ENCODE measurements around the gene ATP6V1D. TPM values are rescaled to one million over a fixed set of nuclear protein-coding genes. Genes with fewer than 3 reads are reported as not detected.

The ATP6V1D gene
- total RNA-seq, 1 donor from 2014 or later = 142 TPM

DNA sequence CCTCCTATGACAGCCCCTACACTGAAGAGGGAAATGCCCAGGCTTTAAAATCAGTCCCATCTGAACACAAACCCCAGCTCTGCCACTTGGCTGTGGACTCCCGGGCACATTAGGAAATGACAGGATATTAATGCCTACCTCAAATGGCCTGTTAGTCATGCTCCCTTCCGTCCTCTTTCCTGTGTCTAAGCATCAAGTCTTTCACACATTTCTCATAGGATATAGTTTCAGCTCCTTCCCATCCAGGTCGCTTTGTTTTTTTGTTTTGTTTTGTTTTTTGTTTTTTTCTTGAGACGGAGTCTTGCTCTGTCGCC lies 36.2 kb upstream of the ATP6V1D start:
- TF ChIP-seq, protein P1, sequence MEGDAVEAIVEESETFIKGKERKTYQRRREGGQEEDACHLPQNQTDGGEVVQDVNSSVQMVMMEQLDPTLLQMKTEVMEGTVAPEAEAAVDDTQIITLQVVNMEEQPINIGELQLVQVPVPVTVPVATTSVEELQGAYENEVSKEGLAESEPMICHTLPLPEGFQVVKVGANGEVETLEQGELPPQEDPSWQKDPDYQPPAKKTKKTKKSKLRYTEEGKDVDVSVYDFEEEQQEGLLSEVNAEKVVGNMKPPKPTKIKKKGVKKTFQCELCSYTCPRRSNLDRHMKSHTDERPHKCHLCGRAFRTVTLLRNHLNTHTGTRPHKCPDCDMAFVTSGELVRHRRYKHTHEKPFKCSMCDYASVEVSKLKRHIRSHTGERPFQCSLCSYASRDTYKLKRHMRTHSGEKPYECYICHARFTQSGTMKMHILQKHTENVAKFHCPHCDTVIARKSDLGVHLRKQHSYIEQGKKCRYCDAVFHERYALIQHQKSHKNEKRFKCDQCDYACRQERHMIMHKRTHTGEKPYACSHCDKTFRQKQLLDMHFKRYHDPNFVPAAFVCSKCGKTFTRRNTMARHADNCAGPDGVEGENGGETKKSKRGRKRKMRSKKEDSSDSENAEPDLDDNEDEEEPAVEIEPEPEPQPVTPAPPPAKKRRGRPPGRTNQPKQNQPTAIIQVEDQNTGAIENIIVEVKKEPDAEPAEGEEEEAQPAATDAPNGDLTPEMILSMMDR (conservative IDR thresholded peaks at IDR 0.05; ENCODE audit: low read depth, low read length) = no peak
- no peak overlapping the region for H3K4me3 ChIP-seq (ENCODE audit: low read depth, low read length)
- DNase-seq (ENCODE audit: low read depth) = no peak

DNA sequence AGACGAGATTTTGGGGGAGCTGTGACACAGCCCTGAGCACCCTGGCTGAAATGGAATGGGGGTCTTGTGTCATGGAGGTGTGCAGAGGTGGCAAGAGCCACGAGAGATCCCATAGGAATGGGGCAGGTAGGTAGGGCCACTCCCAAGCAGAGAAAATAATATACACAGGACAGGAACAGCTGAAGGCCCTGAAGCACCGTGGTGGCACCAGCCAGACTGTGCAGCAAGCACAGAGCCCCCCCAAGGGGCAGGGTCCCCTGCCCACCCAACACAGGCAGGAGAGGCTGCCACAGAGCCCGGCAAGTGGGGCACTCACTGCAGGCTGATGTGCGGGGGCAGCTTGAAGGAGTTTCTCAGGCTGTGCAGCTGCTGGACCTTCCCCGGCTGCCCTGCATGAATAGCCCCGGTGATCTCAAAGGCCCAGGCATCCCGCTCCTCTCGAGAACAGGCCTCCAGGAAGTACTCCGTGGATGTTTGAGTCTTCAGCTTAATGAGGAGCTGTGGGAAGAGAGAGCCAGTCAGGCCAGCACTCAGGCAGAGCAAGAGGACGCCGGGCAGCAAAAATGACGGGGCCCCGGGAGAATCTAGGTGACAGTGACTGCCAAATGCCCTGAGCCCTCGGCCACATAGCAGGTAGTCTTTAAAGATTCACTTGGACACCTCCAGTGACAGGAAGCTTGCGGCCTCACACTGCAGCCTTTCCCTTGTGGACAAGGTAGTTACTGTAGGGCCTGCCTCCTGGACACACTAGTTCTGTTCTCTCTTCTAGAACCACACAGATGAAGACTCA lies 35.7 kb upstream of the ATP6V1D start:
- no peak overlapping the region for H3K4me3 ChIP-seq (ENCODE audit: low read depth, low read length)
- no peak for DNase-seq (ENCODE audit: low read depth)
- TF ChIP-seq, protein P1 (conservative IDR thresholded peaks at IDR 0.05; ENCODE audit: low read depth, low read length) = no peak

DNA sequence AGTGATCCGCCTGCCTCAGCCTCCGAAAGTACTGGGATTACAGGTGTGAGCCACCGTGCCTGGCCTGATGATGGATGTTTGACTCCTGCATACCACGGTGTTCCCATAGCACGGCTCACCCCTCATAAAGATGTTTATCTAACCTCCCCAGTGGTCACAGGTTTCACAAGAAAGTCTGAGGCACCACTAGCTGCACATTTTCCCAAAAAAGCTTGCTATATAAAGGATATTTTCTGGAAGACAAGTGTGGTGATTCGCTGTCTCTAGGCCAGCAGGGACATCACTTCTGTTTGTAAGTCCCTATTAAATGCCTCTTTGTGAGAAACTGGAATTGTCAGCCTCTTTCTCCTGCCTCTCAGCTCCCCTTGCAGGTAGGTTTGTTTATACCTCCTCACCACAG lies 34.1 kb upstream of the ATP6V1D start:
- no peak for DNase-seq (ENCODE audit: low read depth)
- TF ChIP-seq, protein P1 (conservative IDR thresholded peaks at IDR 0.05; ENCODE audit: low read depth, low read length) = no peak

DNA sequence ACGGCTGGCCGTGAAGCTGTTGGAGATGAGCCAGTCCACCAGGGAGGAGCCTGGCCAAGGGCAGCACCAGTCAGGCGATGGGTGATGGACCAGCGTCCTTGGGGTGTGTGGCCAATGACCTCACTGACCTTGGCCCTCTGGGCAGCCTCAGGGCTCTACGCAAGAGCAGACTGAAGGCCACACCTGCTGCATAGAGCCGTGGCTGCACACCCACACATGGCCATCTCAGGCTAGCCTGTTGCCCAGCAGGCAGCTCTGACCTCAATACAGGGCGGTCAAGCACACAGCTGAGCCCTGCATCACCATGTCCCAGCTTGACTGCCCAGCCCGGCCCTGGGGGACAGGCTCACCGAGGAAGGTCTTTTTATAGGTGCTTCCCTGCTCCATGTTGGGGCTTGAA lies 33.2 kb upstream of the ATP6V1D start:
- no peak for DNase-seq (ENCODE audit: low read depth)
- TF ChIP-seq, protein P1 (conservative IDR thresholded peaks at IDR 0.05; ENCODE audit: low read depth, low read length) = no peak
- no peak overlapping the region for H3K4me3 ChIP-seq (ENCODE audit: low read depth, low read length)

More for the DNA sequence above, 34.1 kb upstream of the ATP6V1D start:
- H3K4me3 ChIP-seq (ENCODE audit: low read depth, low read length) = no peak overlapping the region

DNA sequence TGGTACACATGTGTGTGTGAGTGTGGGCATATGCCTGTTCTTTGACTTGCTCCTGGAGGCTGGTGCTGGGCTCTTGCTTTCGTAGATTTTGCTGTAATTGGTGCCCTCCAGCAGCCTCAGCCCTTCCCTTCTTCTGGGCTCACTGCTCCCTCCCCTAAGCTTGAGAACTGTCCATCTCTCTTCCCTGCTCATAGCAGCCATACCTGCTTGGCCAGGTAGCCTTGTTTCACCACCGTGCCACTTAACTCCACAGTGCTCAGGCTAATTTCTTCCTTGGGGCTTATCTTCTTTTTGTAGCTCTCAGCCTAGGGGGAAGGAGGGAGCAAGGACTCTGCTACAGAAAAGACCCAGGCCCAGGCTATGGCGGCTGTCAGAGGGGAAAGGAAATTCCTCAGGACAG lies 32.5 kb upstream of the ATP6V1D start:
- no peak for DNase-seq (ENCODE audit: low read depth)
- H3K4me3 ChIP-seq (ENCODE audit: low read depth, low read length) = no peak overlapping the region
- TF ChIP-seq, protein P1 (conservative IDR thresholded peaks at IDR 0.05; ENCODE audit: low read depth, low read length) = no peak

DNA sequence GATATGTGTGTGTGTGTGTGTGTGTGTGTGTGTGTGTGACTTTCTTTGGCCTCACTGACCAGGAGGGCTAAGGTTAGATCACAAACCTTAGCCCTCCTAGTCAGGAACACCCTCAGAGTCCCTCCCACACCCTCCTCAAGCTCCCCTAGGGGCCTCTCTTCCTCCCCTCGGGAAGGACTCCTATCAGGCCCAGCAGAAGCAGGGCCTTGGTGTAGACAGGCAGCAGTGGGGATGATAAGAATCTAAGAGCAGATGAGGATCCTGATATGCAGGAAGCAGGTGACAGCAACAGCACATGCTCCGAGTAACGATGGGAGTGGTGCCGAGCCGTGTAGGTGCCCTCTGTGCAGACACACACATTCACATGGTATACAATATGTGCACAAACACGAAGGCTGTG lies 31.7 kb upstream of the ATP6V1D start:
- TF ChIP-seq, protein P1 (conservative IDR thresholded peaks at IDR 0.05; ENCODE audit: low read depth, low read length) = no peak
- DNase-seq (ENCODE audit: low read depth) = no peak
- no peak overlapping the region for H3K4me3 ChIP-seq (ENCODE audit: low read depth, low read length)

Measured in epithelial cell of proximal tubule (primary cell).